Panc1 (cell line): ENCODE measurements around the gene TMEM131. TPM values are rescaled to one million over a fixed set of nuclear protein-coding genes. Genes with fewer than 3 reads are reported as not detected.
A peak's percentile ranks its signal among the peaks of the same experiment; 100 is the strongest.

ENCODE experiments used
- ATAC-seq: fragments of 200-7000 bp; cut with Tn5 transposase; 2 replicates; pipeline ENCODE4 v1.9.1; 2020; ENCODE audit warnings: mild to moderate bottlenecking, moderate library complexity
- BruUV-seq: library from RNA; stranded (reverse); fragments of 400-500 nt; replicated peaks from 2 replicates; lab custom pipeline; 2021; lab: Mats Ljungman, UMichigan
- CTCF ChIA-PET: fragments of 300-600 bp; sonication (Branson Sonifier 250); formaldehyde crosslinking; loops from one replicate; lab custom pipeline; 2022; ENCODE audit warnings: antibody characterized with exemption; lab: Charles Lee
- POLR2A ChIA-PET: fragments of 300-600 bp; sonication (Branson Sonifier 250); formaldehyde crosslinking; loops from one replicate; lab custom pipeline; 2022; ENCODE audit warnings: antibody characterized with exemption; lab: Charles Lee
- DNase-seq: peaks from one replicate; pipeline ENCODE4 v3.0.0-alpha.2; 2010; ENCODE audit warnings: low read depth, low spot score
- H3K27ac ChIP-seq: 2 replicates; pipeline ENCODE4 v1.5.1; 2011; ENCODE audit warnings: mild to moderate bottlenecking, low read length, inconsistent platforms
- H3K27me3 ChIP-seq: fragments of 200-500 bp; sonication (Bioruptor generic); 2 replicates; pipeline ENCODE4 v1.6.0; 2014; ENCODE audit warnings: low read length, inconsistent platforms; ENCODE audit not compliant: control insufficient read depth, insufficient read depth
- H3K36me3 ChIP-seq: fragments of 200-500 bp; sonication (Bioruptor generic); 2 replicates; pipeline ENCODE4 v1.5.1; 2014; ENCODE audit warnings: inconsistent platforms, mild to moderate bottlenecking, low read length, moderate library complexity; ENCODE audit not compliant: control insufficient read depth, insufficient read depth
- H3K4me1 ChIP-seq: 2 replicates; pipeline ENCODE4 v1.5.1; 2011; ENCODE audit warnings: inconsistent platforms, mild to moderate bottlenecking, low read length, moderate library complexity; ENCODE audit not compliant: control insufficient read depth, insufficient read depth
- H3K4me3 ChIP-seq, 2 experiments: 2 replicates each; pipeline ENCODE4 v1.5.1; 2011 to 2012; ENCODE audit warnings: low read depth in 2 of 2, low read length in 2 of 2, mild to moderate bottlenecking in 2 of 2, inconsistent platforms in 1 of 2, moderate library complexity in 1 of 2
- H3K9me3 ChIP-seq: fragments of 200-500 bp; sonication (Bioruptor generic); 2 replicates; pipeline ENCODE4 v1.5.1; 2014; ENCODE audit warnings: low read depth, mild to moderate bottlenecking, inconsistent platforms, low read length, moderate library complexity; ENCODE audit not compliant: control insufficient read depth, insufficient read depth
- POLR2AphosphoS5 ChIP-seq: IDR thresholded peaks from 2 replicates; pipeline ENCODE4 v1.6.1; 2012; ENCODE audit warnings: mild to moderate bottlenecking, low read depth, low read length, moderate library complexity
- REST ChIP-seq, 2 experiments: IDR thresholded peaks; 2 replicates each; pipeline ENCODE4 v1.6.1; 2011 to 2012; ENCODE audit warnings: low read depth in 2 of 2, control low read depth in 1 of 2, low read length in 1 of 2, mild to moderate bottlenecking in 1 of 2, moderate library complexity in 1 of 2; ENCODE audit not compliant: insufficient read depth in 1 of 2
- SIN3A ChIP-seq: IDR thresholded peaks from 2 replicates; pipeline ENCODE4 v1.6.1; 2012; ENCODE audit warnings: low read depth, mild to moderate bottlenecking, low read length, moderate library complexity, borderline replicate concordance; ENCODE audit not compliant: insufficient read depth
- TCF7L2 ChIP-seq: IDR thresholded peaks from 2 replicates; pipeline ENCODE4 v1.6.1; 2011; ENCODE audit warnings: mild to moderate bottlenecking, low read depth, low read length, inconsistent platforms
- in situ Hi-C: cut with HindIII; loops from 2 replicates; pipeline ENCODE4 v1.10.0; 2016; ENCODE audit warnings: low sequenced_read_pairs, low pct_unique_long_range_greater_than_20kb
- intact Hi-C: fragments of 100-400 bp; cut with micrococcal nuclease; formaldehyde crosslinking; loops from one replicate; pipeline ENCODE4 v1.10.0; 2022; ENCODE audit not compliant: unreplicated experiment
- total RNA-seq: library from RNA; stranded (reverse); gene quantifications from one replicate; pipeline ENCODE4 v1.2.1, GENCODE V29; 2021; ENCODE audit not compliant: unreplicated experiment
- TF ChIP-seq, protein P1 (sequence below): fragments of 450-650 bp; IDR thresholded peaks from 2 replicates; pipeline ENCODE4 v1.5.1; 2017; ENCODE audit warnings: mild to moderate bottlenecking

TMEM131 gene
- total RNA-seq, 1 experiment from 2014 or later = 43.4 TPM

DNA sequence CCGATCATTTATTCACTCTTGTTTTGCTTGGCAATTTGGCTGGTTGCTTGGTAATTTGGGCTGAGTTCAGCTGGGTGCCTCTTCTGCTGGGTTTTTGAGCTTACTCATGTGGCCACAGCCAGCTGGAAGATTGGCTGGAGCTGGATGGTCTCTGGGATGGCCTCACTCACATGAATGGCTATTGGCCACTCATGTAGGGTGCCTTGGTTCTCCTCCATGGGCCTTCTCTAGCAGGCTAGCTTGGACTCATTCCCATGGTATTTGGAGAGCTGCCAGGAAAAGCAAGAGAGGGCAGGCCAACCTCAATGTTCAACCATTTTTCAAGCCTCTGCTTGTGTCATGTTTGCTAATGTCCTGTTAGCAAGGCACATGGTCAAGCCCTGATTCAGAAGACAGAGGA lies 265.5 kb downstream of the TMEM131 start:
- H3K27me3 ChIP-seq = no peaks in the 10 kb centered on the region
- H3K27ac ChIP-seq = no peak overlapping the region
- H3K36me3 ChIP-seq = no peaks in the 10 kb centered on the region
- no peaks in the 10 kb centered on the region for H3K4me1 ChIP-seq
- H3K9me3 ChIP-seq = peaks cover 4% of the 10 kb centered on the region; the same call in 1 of the 2 replicates
- TF ChIP-seq SIN3A (no peak), POLR2AphosphoS5 (no peak), REST (IDR thresholded peaks at IDR 0.05; ENCODE audit: insufficient read depth in 1 of 2, low read depth in 2 of 2, low read length in 1 of 2) (no peak), TCF7L2 (no peak)
- TF ChIP-seq, protein P1, sequence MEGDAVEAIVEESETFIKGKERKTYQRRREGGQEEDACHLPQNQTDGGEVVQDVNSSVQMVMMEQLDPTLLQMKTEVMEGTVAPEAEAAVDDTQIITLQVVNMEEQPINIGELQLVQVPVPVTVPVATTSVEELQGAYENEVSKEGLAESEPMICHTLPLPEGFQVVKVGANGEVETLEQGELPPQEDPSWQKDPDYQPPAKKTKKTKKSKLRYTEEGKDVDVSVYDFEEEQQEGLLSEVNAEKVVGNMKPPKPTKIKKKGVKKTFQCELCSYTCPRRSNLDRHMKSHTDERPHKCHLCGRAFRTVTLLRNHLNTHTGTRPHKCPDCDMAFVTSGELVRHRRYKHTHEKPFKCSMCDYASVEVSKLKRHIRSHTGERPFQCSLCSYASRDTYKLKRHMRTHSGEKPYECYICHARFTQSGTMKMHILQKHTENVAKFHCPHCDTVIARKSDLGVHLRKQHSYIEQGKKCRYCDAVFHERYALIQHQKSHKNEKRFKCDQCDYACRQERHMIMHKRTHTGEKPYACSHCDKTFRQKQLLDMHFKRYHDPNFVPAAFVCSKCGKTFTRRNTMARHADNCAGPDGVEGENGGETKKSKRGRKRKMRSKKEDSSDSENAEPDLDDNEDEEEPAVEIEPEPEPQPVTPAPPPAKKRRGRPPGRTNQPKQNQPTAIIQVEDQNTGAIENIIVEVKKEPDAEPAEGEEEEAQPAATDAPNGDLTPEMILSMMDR = no peak
- no peak for DNase-seq
- ChIA-PET POLR2A (no interaction called here), CTCF (interaction anchor here (0.6 kb wide), 1 partner anchor 438 kb away, joined by 3 read pairs; no protein-coding TSS in a partner anchor)
- in situ Hi-C loops (no loop called here), intact Hi-C loops (no loop called here)
- H3K4me3 ChIP-seq = no peak overlapping the region
- no peak for ATAC-seq
- no TSS peak for BruUV-seq

DNA sequence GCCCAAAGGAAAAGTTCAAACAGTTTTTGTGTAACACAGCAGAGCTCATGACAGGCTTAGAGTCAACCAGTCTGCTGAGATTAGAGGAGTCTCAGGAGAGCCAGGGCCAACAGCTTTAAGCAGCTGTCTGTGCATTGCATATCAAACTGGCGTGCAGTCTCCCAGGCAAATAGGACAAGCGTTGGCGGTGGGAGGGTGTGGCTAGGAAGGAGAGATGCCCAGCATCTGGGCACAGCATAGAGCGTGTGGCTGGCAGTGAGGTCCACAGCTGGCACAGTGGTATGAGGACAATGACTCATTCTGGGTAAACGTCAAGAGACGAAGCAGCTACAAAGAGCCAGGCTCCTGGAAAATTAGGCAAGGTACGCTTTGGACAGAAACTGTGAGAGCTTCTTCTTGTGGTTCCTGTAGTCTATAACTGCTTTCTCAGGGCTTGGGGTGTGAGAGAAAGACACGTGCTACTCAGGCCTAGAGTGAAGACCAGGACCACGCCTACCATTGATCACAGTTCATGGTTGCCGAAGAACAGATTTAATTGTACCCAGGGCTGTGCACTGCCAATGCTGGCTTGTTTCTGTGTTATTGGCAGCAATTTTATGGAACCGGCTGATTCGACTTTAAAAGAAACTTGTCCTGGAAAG lies 267.5 kb downstream of the TMEM131 start:
- in situ Hi-C loops = no loop called here
- DNase-seq (no peak), ATAC-seq (peak; percentile 52; the same call in 1 of the 2 replicates)
- no peak overlapping the region for H3K4me3 ChIP-seq
- no peaks in the 10 kb centered on the region for H3K36me3 ChIP-seq
- ChIA-PET CTCF (no interaction called here), POLR2A (no interaction called here)
- BruUV-seq = no TSS peak
- H3K4me1 ChIP-seq = no peaks in the 10 kb centered on the region
- no peak overlapping the region for H3K27ac ChIP-seq
- H3K9me3 ChIP-seq = peaks cover 4% of the 10 kb centered on the region; the same call in 1 of the 2 replicates
- TF ChIP-seq TCF7L2 = no peak
- TF ChIP-seq, protein P1 = no peak
- TF ChIP-seq REST (IDR thresholded peaks at IDR 0.05; ENCODE audit: insufficient read depth in 1 of 2, low read depth in 2 of 2, low read length in 1 of 2) = no peak
- no peak for TF ChIP-seq SIN3A
- intact Hi-C loops = no loop called here
- no peaks in the 10 kb centered on the region for H3K27me3 ChIP-seq
